ENCODE measurements around the gene GLRX3.

DNA sequence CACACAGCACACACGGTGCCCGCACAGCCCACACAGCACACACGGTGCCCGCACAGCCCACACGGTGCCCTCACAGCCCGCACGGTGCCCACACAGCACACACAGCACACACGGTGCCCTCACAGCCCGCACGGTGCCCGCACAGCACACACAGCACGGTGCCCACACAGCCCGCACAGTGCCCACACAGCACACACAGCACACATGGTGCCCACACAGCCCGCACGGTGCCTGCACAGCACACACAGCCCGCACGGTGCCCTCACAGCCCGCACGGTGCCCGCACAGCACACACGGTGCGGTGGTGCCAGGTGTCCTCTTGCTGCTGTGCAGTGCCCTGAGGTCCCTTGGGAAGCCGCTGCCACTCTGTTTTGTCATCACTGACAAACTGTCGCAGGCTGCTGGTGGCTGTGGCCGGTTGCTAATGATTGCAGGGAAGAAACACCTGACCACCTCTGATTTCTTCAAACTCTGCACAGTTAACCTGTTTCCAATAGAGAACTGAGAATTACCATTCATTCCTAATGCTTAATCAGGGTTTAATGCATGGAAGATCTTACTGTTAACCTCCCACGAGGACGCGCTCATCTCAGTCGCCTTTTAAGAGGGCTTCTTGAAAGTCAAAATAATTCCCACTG lies 66.9 kb downstream of the GLRX3 start:
- TF ChIP-seq SUZ12 (IDR thresholded peaks at IDR 0.05; ENCODE audit: extremely low read depth, insufficient read depth, insufficient read length) (no peak), YY1 (IDR thresholded peaks at IDR 0.05; ENCODE audit: insufficient read depth, insufficient read length) (no peak)
